T-helper 1 cell treated with Interleukin-12 subunit alpha and Interleukin-12 subunit beta and Interleukin-4 antibody, amounts not matched to agents 30 μg/mL and 1 μg/mL, for 36 hours (primary cell): ENCODE results near the gene WDR35.
"Not testable (repeated sequence)": the region's sequence is repeated elsewhere in the genome, so short reads cannot be mapped to it uniquely, and the experiment has no call there.

Experiments
- H3K27ac Mint-ChIP-seq: one replicate; pipeline ENCODE4 v1.8.0; 2021; ENCODE audit warnings: mild to moderate bottlenecking, mixed read lengths
- H3K27me3 Mint-ChIP-seq: one replicate; pipeline ENCODE4 v1.8.0; 2021; ENCODE audit warnings: low read depth, mixed read lengths
- H3K36me3 Mint-ChIP-seq: one replicate; pipeline ENCODE4 v1.8.0; 2021; ENCODE audit warnings: low read depth, mixed read lengths
- H3K4me1 Mint-ChIP-seq: one replicate; pipeline ENCODE4 v1.8.0; 2021; ENCODE audit warnings: low read depth, mixed read lengths
- H3K4me3 Mint-ChIP-seq: one replicate; pipeline ENCODE4 v1.8.0; 2021; ENCODE audit warnings: mild to moderate bottlenecking, moderate library complexity, mixed read lengths
- H3K9me3 Mint-ChIP-seq: one replicate; pipeline ENCODE4 v1.8.0; 2021; ENCODE audit warnings: mixed read lengths

WDR35 gene

GRCh38 chr2:19898592-19899329 lies 91.1 kb downstream of the WDR35 start:
- Mint-ChIP-seq H3K27ac (no peak overlapping the region), H3K27me3 (no peaks in the 10 kb centered on the region), H3K9me3 (no peaks in the 10 kb centered on the region), H3K36me3 (peaks cover 14% of the 10 kb centered on the region), H3K4me1 (peaks cover 47% of the 10 kb centered on the region), H3K4me3 (no peak overlapping the region)

- Mint-ChIP-seq H3K4me3 (no peak overlapping the region), H3K4me1 (peaks cover 50% of the 10 kb centered on the region), H3K9me3 (no peaks in the 10 kb centered on the region), H3K27me3 (no peaks in the 10 kb centered on the region), H3K36me3 (peaks cover 17% of the 10 kb centered on the region), H3K27ac (no peak overlapping the region)
These were observed 92.2 kb downstream of the WDR35 start for GRCh38 chr2:19897623-19898245.

DNA sequence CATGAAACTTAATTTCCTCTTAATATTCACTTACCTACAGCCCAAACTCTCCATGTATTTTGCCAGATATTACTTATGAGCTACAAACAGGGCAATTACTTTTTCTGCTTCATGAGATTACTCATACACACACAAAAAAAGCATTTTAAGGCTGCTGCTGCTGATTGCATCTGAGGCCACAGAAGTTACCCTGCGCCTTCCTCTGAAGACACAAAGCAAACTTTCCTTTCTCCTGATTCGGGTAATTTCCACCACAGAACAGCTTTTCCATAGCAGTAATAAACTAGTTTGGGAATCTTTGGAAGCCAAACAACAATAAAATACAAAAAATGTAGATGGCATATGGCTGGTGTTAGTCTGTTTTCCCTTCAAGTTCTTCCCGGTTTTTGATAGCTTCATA lies 94.4 kb downstream of the WDR35 start:
- H3K27ac Mint-ChIP-seq, result no peak overlapping the region
- H3K36me3 Mint-ChIP-seq, result peaks cover 20% of the 10 kb centered on the region
- H3K27me3 Mint-ChIP-seq, result no peaks in the 10 kb centered on the region
- no peak overlapping the region for H3K4me3 Mint-ChIP-seq
- H3K9me3 Mint-ChIP-seq, result no peaks in the 10 kb centered on the region
- peaks cover 49% of the 10 kb centered on the region for H3K4me1 Mint-ChIP-seq

DNA sequence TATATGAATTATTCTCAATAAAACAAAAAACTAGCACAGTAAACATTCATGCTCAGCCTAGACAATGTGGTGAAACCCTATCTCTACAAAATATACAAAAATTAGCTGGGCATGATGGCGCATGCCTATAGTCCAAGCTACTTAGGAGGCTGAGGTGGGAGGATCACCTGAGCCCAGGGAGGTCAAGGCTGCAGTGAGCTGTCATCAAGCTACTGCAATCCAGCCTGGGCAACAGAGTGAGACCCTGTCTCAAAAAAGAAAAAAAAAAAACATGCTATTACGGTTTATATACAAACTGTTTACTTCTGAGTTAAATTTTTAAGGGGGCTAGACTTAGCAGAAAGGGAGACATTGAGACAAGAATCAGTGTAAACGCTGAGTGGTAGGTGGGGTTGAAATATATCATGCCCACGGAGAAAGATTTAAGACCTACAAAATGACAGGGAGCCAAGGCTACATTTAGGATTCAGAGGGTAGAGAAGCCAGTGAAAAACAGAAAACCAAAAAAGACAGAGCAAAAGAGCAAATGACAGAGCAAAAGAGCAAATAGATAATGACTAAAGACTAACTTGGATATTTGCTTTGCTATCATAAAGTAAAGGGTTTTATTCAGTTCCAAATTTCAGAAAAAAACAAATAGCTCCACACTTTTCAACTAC lies 95.6 kb downstream of the WDR35 start:
- H3K4me3 Mint-ChIP-seq, result peak overlapping the region; percentile 45

GRCh38 chr2:19893520-19894133 lies 96.3 kb downstream of the WDR35 start:
- Mint-ChIP-seq H3K4me3 (no peak overlapping the region), H3K9me3 (no peaks in the 10 kb centered on the region), H3K27me3 (no peaks in the 10 kb centered on the region), H3K27ac (no peak overlapping the region), H3K4me1 (peaks cover 44% of the 10 kb centered on the region), H3K36me3 (peaks cover 20% of the 10 kb centered on the region)

More for the DNA sequence above, 95.6 kb downstream of the WDR35 start:
- no peaks in the 10 kb centered on the region for H3K9me3 Mint-ChIP-seq
- H3K36me3 Mint-ChIP-seq, result peaks cover 20% of the 10 kb centered on the region
- peaks cover 48% of the 10 kb centered on the region for H3K4me1 Mint-ChIP-seq
- no peaks in the 10 kb centered on the region for H3K27me3 Mint-ChIP-seq
- H3K27ac Mint-ChIP-seq, result peak overlapping the region; percentile 55

DNA sequence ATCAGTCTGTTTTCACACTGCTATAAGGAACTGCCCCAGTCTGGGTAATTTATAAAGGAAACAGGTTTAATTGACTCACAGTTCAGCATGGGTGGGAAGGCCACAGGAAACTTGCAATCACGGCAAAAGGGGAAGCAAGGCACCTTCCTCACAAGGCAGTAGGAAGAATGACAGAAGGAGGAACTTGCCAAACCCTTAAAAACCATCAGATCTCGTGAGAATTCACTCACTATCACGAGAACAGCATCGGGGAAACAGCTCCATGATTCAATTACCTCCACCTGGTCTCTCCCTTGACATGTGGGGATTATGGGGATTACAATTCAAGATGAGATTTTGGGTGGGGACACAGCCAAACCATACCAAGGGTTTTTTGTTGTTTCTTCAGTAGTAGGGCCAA lies 97.9 kb downstream of the WDR35 start:
- Mint-ChIP-seq H3K36me3 (peaks cover 15% of the 10 kb centered on the region), H3K4me1 (peaks cover 35% of the 10 kb centered on the region)
- H3K4me3 Mint-ChIP-seq, result not testable (repeated sequence)

DNA sequence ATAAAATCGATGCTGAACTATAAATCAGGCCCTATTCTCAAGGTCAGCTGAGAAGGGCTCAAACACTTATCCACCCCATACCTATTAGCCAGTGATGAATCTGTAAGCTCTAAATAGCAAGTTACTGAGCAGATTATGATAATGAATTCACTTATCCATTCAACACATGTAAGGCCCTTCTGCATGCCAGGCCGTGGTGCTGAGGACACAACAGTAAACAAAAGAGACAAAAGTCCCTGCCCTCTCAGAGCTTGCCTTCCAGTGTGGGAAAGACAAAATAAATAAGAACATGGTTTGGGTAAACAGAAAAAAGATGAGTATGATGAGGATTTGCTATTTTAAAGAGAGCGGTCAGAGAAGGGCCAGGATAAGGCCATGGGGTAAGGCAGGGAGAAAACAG lies 99.8 kb downstream of the WDR35 start:
- no peaks in the 10 kb centered on the region for H3K27me3 Mint-ChIP-seq
- peaks cover 28% of the 10 kb centered on the region for H3K4me1 Mint-ChIP-seq
- no peak overlapping the region for H3K4me3 Mint-ChIP-seq
- no peaks in the 10 kb centered on the region for H3K9me3 Mint-ChIP-seq
- no peak overlapping the region for H3K27ac Mint-ChIP-seq
- H3K36me3 Mint-ChIP-seq, result peaks cover 14% of the 10 kb centered on the region

More for the DNA sequence above, 97.9 kb downstream of the WDR35 start:
- not testable (repeated sequence) for H3K27ac Mint-ChIP-seq, H3K27me3 Mint-ChIP-seq, H3K9me3 Mint-ChIP-seq

DNA sequence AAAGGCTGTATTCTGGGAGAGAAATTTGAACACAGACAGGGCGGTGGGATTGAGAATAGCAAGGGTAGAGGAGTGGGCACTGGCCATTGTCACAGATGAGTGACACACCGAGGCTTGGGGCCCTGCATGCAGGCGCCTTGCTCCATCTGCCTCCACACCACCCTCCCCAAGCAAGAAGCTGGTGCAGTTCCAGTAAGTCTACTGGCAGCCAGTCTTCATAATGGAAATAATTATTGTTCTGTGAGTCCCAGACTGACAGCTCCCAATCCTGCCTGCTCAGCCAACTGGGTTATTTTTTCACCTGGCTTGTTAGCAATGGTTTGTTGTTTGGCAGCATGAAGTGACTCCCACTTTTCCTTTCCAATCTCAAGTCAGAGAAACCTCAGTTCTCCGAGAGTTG lies 101.1 kb downstream of the WDR35 start:
- Mint-ChIP-seq H3K27ac (no peak overlapping the region), H3K4me3 (no peak overlapping the region), H3K36me3 (peaks cover 10% of the 10 kb centered on the region), H3K27me3 (no peaks in the 10 kb centered on the region), H3K4me1 (peaks cover 17% of the 10 kb centered on the region), H3K9me3 (no peaks in the 10 kb centered on the region)

DNA sequence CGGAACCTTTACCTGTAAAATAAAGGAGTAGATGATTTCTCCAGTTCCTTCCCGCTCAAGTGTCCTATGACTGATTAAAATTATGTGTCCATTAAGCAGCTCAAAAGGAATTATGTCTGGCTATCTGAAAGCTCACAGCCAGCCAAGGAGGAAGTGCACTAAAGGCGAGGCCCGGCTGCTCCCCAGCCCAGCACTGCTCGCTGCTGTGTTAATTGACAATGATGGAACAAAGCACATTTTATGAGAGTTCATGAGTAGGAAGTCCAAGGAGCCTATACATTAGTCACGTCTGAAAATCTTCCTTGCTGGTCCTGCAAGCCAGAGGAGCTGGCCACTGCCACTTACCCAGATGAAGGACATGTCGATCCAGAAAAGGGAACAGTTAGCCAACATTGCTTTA lies 102.4 kb downstream of the WDR35 start:
- Mint-ChIP-seq H3K27me3 (no peaks in the 10 kb centered on the region), H3K4me3 (no peak overlapping the region), H3K27ac (no peak overlapping the region), H3K36me3 (peaks cover 5% of the 10 kb centered on the region), H3K4me1 (peaks cover 10% of the 10 kb centered on the region), H3K9me3 (no peaks in the 10 kb centered on the region)

GRCh38 chr2:19886261-19886660 lies 103.6 kb downstream of the WDR35 start:
- Mint-ChIP-seq H3K36me3 (no peaks in the 10 kb centered on the region), H3K27me3 (no peaks in the 10 kb centered on the region), H3K9me3 (no peaks in the 10 kb centered on the region), H3K27ac (no peak overlapping the region), H3K4me3 (no peak overlapping the region), H3K4me1 (peaks cover 5% of the 10 kb centered on the region)

DNA sequence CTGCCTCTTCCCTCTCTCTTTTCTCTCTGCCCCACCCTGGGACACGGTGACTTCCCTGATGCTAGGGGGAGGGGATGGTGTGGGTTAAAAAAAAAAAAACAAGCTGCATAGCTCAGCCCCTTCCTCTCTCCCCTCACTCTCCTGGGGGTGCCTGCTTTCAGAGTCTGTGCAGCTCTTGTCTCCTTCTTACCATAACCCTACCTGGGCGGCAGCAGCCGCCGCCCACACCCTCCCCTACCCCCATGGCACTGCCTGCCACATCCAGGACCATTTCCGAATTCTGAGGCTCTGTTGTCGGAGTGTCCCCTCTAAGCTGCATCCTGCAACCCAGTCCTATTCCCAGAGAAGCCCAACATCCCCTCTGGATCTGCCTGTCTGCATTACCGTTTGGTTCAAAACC lies 104.1 kb downstream of the WDR35 start:
- peaks cover 5% of the 10 kb centered on the region for H3K4me1 Mint-ChIP-seq

GRCh38 chr2:19883971-19884720 lies 105.8 kb downstream of the WDR35 start:
- no peak overlapping the region for H3K4me3 Mint-ChIP-seq
- H3K9me3 Mint-ChIP-seq, result no peaks in the 10 kb centered on the region
- peaks cover 3% of the 10 kb centered on the region for H3K36me3 Mint-ChIP-seq
- no peak overlapping the region for H3K27ac Mint-ChIP-seq
- H3K27me3 Mint-ChIP-seq, result no peaks in the 10 kb centered on the region
- no peaks in the 10 kb centered on the region for H3K4me1 Mint-ChIP-seq

More for the DNA sequence above, 104.1 kb downstream of the WDR35 start:
- Mint-ChIP-seq H3K4me3 (no peak overlapping the region), H3K9me3 (no peaks in the 10 kb centered on the region), H3K27me3 (no peaks in the 10 kb centered on the region), H3K36me3 (no peaks in the 10 kb centered on the region), H3K27ac (no peak overlapping the region)

DNA sequence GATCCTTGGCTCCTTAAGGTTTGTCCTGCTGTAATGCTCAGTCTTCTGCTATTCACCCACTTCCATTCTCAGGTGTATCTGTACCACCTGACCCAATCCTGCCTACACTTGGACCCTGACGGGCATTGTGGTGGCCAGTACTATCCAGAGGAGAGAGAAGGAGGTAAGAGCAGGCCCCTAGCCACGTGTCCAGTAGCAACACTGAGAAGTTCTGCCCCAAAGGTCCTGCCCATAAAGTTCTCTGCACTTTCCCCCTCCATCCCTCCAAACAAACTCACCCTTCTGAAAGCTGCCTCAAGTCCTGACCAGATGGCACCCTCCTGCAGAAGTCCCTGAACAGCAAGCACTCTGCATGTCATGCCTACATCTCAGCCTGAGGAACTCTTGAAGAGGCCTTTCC lies 106.4 kb downstream of the WDR35 start:
- no peak overlapping the region for H3K27ac Mint-ChIP-seq
- no peaks in the 10 kb centered on the region for H3K27me3 Mint-ChIP-seq
- H3K9me3 Mint-ChIP-seq, result no peaks in the 10 kb centered on the region
- H3K36me3 Mint-ChIP-seq, result peaks cover 4% of the 10 kb centered on the region
- no peaks in the 10 kb centered on the region for H3K4me1 Mint-ChIP-seq
- H3K4me3 Mint-ChIP-seq, result no peak overlapping the region

DNA sequence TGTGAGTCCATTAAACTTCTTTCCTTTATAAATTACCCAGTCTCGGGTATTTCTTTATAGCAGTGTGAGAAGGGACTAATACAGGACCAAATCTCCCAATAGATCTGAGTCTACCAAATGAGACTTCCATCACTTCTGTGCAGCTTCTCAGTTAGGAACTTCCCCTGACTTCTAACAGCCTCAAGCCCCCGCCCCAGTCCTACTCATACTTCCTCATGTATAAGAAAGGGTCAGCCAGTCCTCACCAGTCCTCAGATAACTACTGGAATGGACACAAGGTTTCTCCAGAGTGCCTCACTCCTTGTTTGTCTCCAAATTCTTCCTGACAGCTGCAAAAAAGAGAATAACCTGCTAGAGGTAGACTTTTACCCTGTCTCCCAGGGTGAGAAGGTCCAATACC lies 107.6 kb downstream of the WDR35 start:
- no peaks in the 10 kb centered on the region for H3K9me3 Mint-ChIP-seq
- no peaks in the 10 kb centered on the region for H3K27me3 Mint-ChIP-seq
- H3K36me3 Mint-ChIP-seq, result peaks cover 4% of the 10 kb centered on the region
- H3K4me1 Mint-ChIP-seq, result no peaks in the 10 kb centered on the region
- H3K27ac Mint-ChIP-seq, result no peak overlapping the region
- H3K4me3 Mint-ChIP-seq, result no peak overlapping the region
